Measurements from ENCODE around the gene SERTAD3.

GRCh38 chr19:40417643-40417981 lies 26.5 kb downstream of the SERTAD3 start:
- TF ChIP-seq CTCF (IDR thresholded peaks at IDR 0.05; ENCODE audit: low read depth, low read length, poor library complexity, severe bottlenecking) (no peak), EZH2phosphoT487 (IDR thresholded peaks at IDR 0.05; ENCODE audit: borderline replicate concordance, low read length) (no peak)

All from DOHH2 (cell line).